HG03066 (cell line): Measurements from ENCODE around the gene TPM2.

Source experiments
- ATAC-seq: cut with Tn5 transposase; IDR thresholded peaks from one replicate; pipeline ENCODE4 v1.9.1; 2021; ENCODE audit warnings: low read depth; ENCODE audit not compliant: unreplicated experiment

TPM2 gene

DNA sequence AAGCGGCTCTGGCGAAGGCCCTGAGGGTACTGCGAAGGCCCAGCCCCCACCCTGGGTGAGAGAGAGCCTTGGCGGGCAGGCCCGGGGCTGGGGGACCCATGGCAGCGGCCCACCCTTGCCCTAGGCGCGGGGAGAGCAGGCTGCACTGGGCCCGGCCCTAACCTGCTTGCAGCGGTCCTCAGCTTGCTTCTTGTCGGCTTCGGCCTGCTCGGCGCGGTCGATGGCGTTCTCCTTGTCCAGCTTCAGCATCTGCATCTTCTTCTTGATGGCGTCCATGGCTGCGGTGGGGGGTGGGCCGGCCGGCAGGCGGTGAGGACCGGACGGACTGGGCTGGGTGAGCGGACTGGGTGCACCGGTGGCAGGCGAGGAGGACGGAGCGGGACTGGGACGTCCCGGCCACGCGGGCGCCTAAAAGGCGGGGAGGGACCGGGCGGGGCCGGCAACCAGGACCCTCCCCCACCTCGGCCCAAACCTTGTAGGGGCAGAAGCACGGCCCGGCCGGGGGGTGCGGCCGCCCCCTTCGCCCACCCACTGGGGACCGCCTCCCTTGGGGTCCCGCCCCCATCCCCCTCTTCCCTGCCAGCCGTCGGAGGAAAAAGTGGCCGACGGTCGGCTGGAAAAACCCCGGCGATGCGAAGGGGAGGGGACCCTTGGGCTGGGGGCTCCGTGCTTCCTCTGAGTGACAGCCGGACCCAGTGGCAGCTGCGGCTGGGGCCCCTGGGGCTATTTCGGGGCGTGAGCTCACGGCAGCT is at the start of gene TPM2:
TPM2 (minus strand) TSS at position 384 of the 752 bp plus-strand sequence; CDS start at position 276, 108 bp downstream.
- no peak for ATAC-seq

- no peak for ATAC-seq
These were observed 49.2 kb upstream of the TPM2 start for GRCh38 chr9:35738924-35739323.

DNA sequence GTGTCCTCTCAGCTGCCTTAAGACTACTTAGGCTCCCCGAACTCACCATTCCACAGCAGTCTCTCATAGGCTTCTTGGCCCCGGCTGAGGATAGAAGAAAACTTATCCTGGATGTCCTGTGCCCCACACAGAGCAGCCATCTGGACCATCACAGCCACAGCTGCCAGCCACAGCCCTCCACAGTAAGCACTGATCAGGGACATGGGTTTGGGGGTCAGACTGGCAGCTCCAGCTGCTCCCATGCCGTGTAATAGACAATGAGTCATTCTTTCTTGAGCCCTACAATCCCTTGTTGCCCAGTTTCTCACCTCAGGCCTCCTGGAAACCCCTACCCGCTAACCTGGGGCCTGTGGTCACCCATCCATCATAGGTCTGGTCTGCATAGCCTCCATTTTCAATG is 48.5 kb upstream of the TPM2 start:
- no peak for ATAC-seq

GRCh38 chr9:35737143-35737542 is 47.4 kb upstream of the TPM2 start:
- no peak for ATAC-seq

DNA sequence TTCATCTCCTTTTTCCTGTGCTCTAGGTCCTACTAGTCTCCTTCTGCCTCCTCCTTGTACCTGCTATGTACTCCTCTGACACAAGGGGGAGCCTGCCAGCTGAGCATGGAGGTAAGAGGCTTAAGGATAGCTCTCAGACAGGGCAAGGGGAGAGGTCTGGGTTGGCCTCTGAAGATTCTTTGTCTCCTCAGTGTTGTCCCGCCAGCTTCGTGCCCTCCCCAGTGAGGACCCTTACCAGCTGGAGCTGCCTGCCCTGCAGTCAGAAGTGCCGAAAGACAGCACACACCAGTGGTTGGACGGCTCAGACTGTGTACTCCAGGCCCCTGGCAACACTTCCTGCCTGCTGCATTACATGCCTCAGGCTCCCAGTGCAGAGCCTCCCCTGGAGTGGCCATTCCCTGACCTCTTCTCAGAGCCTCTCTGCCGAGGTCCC is 46.5 kb upstream of the TPM2 start:
- no peak for ATAC-seq

GRCh38 chr9:35734096-35734495 is 44.4 kb upstream of the TPM2 start:
- ATAC-seq: no peak

DNA sequence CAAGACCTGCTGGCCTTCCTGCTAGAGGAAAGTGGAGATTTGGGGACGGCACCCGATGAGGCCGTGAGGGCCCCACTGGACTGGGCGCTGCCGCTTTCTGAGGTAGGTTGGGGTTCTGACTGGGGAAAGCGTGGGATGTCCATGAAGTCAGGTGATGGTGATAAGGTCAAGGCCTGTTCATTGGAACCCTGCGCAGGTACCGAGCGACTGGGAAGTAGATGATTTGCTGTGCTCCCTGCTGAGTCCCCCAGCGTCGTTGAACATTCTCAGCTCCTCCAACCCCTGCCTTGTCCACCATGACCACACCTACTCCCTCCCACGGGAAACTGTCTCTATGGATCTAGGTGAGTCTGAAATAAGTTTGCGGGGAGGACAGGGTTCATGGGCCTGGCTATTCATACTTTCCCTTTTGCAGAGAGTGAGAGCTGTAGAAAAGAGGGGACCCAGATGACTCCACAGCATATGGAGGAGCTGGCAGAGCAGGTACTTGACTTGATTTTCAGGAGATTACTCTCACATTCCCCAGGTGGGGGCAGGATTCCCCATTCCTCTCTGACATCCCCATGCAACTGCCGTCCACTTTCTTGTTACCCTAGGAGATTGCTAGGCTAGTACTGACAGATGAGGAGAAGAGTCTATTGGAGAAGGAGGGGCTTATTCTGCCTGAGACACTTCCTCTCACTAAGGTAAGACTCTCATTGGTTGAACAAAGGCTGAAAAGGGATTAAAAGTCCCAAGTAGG is 43.2 kb upstream of the TPM2 start:
- ATAC-seq: peak; percentile 1

GRCh38 chr9:35732185-35732799 is 42.6 kb upstream of the TPM2 start, which contains the start of the genes CREB3 and TLN1:
TSS of gene CREB3 (plus strand) at chr9:35732666. CDS start at chr9:35732773, 107 bp downstream.
TSS of gene TLN1 (minus strand) at chr9:35732195. CDS start at chr9:35725694, 6,501 bp downstream.
- ATAC-seq: peak; percentile 74

DNA sequence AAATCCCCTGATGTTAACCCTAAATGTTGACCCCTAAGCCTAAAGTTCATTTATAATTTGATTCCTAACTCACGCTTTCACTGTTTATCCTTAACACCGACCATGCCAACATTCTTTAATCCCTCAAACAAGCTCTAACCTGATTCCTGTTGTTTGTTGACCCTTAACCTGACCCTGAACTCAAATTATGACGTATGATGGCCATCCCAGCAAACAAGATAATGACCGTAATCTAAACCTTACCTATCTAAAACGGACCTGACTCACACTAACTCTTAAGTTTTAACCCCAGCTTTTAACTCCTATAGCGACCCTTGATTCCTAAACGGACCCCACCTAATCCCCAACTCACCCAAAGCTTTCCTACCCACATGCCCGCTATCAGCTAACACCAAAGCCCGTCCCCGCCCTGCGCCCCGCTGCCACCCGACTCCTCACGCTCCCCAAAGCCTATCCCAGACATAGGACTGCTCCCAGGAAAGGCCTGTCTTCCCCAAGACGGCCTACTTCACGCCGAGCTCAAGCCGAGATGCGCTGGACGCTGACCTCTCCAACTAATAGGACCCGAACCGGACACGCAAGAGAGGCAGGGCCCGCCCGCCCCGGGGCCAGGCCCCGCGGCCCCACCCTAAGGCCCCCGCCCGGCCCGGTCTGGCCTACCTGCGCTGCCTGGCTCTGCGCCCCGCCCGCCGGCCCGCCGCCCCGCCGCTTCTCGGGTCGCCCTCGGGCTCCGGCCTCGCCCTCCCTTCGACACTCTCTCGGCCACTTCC is 41.9 kb upstream of the TPM2 start:
- ATAC-seq: no peak

- no peak for ATAC-seq
These were observed 40.7 kb upstream of the TPM2 start for GRCh38 chr9:35730486-35730854.

DNA sequence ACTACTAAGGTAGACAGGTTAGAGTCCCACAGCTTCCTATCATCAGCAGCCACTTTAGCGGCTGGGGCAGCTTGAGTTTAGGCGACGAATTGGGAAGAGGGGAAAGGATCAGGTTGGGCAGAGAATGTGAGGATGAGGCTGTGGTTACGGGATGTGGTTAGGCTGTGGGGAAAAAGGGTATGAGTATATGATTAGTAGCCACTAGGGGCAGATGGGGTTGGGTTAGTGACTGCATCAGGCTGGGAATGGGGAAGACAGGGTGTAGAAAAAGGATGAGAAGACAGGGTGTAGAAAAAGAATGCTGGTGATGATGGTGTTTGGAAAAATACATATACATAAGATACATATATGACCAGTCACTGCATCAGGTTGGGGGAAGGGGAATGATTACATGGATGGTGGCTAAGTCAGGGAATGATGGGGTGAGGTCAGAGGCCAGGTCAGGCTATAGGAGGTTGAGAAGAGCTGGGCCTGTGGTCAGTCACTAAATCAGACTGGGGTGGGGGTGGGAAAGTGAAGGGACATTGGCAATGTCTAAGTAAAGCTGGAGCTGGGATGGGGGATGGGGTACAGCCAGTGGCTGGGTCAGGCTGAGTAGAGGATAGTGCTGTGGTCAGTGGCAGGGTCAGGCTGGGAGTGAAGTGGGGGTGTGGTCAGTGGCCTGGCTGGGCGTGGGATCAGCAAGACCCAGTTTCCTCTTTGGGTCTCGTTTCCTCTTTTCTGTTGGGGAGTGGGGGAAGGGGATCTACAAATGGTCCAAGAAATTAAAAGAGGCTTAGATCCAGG is 40.2 kb upstream of the TPM2 start:
- ATAC-seq: no peak

DNA sequence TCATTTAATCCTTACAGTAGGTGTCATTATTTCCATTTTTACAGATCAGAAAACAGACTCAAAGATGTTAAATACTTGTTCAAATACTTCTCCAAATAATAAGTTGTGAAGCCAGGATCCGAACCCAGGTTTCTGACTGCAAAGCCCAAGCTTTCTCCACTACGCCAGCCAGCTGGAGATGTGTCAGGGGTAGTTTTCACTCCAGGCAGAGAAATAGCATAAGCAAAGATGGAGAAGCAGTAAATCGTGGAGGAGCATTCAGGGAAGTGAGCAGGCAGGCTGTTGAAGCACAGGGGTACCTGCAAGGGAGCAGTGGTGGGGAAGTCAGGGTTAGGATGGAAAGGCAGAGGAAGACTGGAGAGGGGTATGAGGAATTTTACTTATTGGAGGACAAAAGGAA is 39.4 kb upstream of the TPM2 start:
- no peak for ATAC-seq

DNA sequence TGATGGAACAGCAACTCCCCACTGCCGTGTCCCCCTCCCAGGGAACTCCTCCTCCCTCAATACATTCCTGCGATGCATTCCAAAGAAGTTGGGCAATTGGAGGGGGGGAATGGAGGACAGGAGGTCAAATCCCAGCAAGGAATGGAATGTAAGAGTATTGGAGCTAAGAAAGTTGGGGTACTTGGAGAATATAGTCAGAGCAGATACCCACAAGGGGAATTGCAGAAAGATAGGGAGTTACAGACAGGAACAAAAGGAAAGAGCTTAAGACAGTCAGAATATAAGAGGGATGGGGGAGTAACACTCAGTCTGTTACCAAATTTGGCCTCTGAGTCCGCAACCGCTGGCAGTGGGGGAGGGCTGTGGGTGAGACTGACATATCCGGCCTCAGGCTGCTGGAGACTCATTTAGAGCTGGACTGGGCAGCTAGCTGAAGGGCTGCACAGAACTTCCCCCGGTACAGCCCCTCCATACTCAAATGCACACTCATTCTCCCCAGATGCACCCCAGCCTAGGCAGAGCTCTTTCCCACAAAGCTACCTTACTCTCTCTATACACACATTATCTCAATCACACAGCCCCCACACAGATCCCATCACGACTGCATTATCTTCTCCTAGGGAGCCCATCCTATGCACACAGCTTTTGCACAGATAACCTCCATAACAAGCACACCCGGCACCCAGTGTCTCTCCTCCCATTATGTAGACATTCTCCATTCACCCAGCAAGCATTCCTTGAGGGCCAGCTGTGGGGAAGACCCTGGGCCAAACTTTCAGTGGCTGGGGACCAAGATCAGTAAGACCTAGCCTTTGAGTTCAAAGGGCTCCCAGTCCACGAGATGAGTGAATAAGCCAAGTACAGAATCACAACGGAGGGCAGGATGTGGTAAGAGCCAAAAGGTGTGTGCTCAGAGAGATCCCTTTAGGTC is 38.6 kb upstream of the TPM2 start:
- ATAC-seq: no peak

- ATAC-seq: no peak
These were observed 37.9 kb upstream of the TPM2 start for GRCh38 chr9:35727676-35728040.

GRCh38 chr9:35726931-35727330 is 37.2 kb upstream of the TPM2 start:
- no peak for ATAC-seq

DNA sequence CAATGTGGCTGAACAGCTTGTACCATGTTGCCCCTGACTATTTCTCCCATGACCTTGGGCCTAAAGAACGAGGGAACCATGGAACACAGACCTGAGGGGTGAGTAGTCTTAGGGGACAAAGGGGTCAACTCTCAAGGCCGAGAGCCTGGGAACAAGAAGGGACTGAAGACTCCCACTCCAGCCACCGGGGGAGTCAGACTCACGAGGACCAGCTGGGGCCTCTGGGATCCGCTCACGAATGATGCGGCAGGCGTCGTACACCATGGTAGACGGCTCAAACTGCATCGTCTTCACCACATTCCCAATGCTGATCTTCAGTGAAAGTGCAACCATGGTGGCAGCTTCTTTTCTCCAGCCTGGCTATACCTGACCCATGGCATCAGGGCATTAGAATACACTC is 35.6 kb upstream of the TPM2 start:
- ATAC-seq: no peak

- no peak for ATAC-seq
These were observed 34.2 kb upstream of the TPM2 start for GRCh38 chr9:35723908-35724307.

DNA sequence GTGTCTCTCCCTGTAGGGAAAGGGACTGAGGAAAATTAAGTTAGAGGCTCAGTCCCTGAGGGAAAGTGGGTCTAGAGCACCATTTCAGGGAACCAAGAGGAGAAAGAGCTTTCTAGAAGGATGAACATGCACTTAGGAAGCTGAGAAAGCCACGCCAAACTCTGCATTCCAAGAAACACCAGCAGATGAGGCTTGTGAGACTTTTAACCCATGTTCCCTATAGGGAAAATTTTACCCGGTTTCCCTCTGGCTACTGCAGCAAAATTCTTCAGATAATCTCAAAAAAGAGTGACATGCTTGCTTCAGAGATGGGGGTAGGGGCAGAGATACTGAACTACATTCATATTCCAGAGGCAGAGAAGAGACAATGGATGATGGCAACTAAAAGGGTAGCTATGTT is 33.7 kb upstream of the TPM2 start:
- ATAC-seq: no peak

- no peak for ATAC-seq
These were observed 29.8 kb upstream of the TPM2 start for GRCh38 chr9:35719546-35719945.
